GM23338 (cell line): Measurements from ENCODE around the gene SPATA9. TPM values are rescaled to one million over a fixed set of nuclear protein-coding genes. Genes with fewer than 3 reads are reported as not detected.

Source experiments
- ATAC-seq: fragments of 200-7000 bp; cut with Tn5 transposase; 3 replicates; pipeline ENCODE4 v1.9.1; 2020
- DNase-seq: peaks from one replicate; pipeline ENCODE4 v3.0.0-alpha.2; 2015; ENCODE audit warnings: low spot score
- H2AFZ ChIP-seq: fragments of 200-600 bp; sonication (generic); 2 replicates; pipeline ENCODE4 v1.8.0; 2016; ENCODE audit warnings: antibody characterized with exemption, mild to moderate bottlenecking, moderate library complexity
- H3F3A ChIP-seq: fragments of 200-600 bp; sonication (generic); replicated peaks from 2 replicates; pipeline ENCODE4 v1.8.0; 2017; ENCODE audit warnings: antibody characterized with exemption, mixed run types, low read depth
- H3K27ac ChIP-seq: fragments of 200-600 bp; sonication (generic); 2 replicates; pipeline ENCODE4 v1.6.1; 2016; ENCODE audit warnings: low read depth
- H3K27me3 ChIP-seq: fragments of 200-600 bp; sonication (generic); 2 replicates; pipeline ENCODE4 v1.8.0; 2016; ENCODE audit warnings: mild to moderate bottlenecking, mixed run types, moderate library complexity; ENCODE audit not compliant: insufficient read depth
- H3K36me3 ChIP-seq: fragments of 200-600 bp; sonication (generic); 2 replicates; pipeline ENCODE4 v1.8.0; 2016; ENCODE audit warnings: mild to moderate bottlenecking; ENCODE audit not compliant: insufficient read depth
- H3K4me1 ChIP-seq: fragments of 200-600 bp; sonication (generic); 2 replicates; pipeline ENCODE4 v1.8.0; 2016; ENCODE audit warnings: mild to moderate bottlenecking, moderate library complexity; ENCODE audit not compliant: insufficient read depth
- H3K4me2 ChIP-seq: fragments of 200-600 bp; sonication (generic); 2 replicates; pipeline ENCODE4 v1.7.1; 2017; ENCODE audit warnings: mixed run types
- H3K4me3 ChIP-seq: fragments of 200-600 bp; sonication (generic); 2 replicates; pipeline ENCODE4 v1.6.1; 2016; ENCODE audit warnings: mixed run types
- H3K79me2 ChIP-seq: fragments of 200-600 bp; sonication (generic); replicated peaks from 2 replicates; pipeline ENCODE4 v1.8.0; 2017; ENCODE audit warnings: mild to moderate bottlenecking; ENCODE audit not compliant: insufficient read depth
- H3K9me2 ChIP-seq: fragments of 200-600 bp; sonication (generic); 2 replicates; pipeline ENCODE4 v1.8.0; 2017; ENCODE audit not compliant: insufficient read depth
- H4K20me1 ChIP-seq: fragments of 200-600 bp; sonication (generic); replicated peaks from 2 replicates; pipeline ENCODE4 v1.8.0; 2017; ENCODE audit warnings: mild to moderate bottlenecking; ENCODE audit not compliant: insufficient read depth
- H3K27ac Mint-ChIP-seq: 2 replicates; pipeline ENCODE4 v1.8.0; 2020; ENCODE audit warnings: inconsistent platforms, mild to moderate bottlenecking, moderate library complexity, mixed read lengths
- H3K27me3 Mint-ChIP-seq: 3 replicates; pipeline ENCODE4 v1.8.0; 2022; ENCODE audit warnings: low read depth, mild to moderate bottlenecking, moderate library complexity, mixed read lengths, inconsistent platforms; ENCODE audit not compliant: insufficient read depth, poor library complexity
- H3K36me3 Mint-ChIP-seq: 3 replicates; pipeline ENCODE4 v1.8.0; 2021; ENCODE audit warnings: low read depth, mild to moderate bottlenecking, inconsistent platforms, moderate library complexity, mixed read lengths
- H3K4me1 Mint-ChIP-seq: 3 replicates; pipeline ENCODE4 v1.8.0; 2020; ENCODE audit warnings: mild to moderate bottlenecking, inconsistent platforms, mixed read lengths
- H3K4me3 Mint-ChIP-seq: 3 replicates; pipeline ENCODE4 v1.8.0; 2021; ENCODE audit warnings: moderate library complexity, mild to moderate bottlenecking, inconsistent platforms, mixed read lengths
- H3K9me3 Mint-ChIP-seq: 3 replicates; pipeline ENCODE4 v1.8.0; 2020; ENCODE audit warnings: moderate library complexity, mild to moderate bottlenecking, inconsistent platforms, mixed read lengths
- CTCF ChIP-seq, 2 experiments: fragments of 200-600 bp in 1 of 2; sonication (generic) in 1 of 2; conservative IDR thresholded peaks; 2 replicates each; pipeline versions ENCODE4 v1.5.1 to v1.6.1; 2016 to 2017; ENCODE audit warnings: antibody characterized with exemption in 2 of 2, low read depth in 2 of 2, mild to moderate bottlenecking in 2 of 2, moderate library complexity in 1 of 2
- ETS1 ChIP-seq: IDR thresholded peaks from 2 replicates; pipeline ENCODE4 v1.6.1; 2016; ENCODE audit warnings: antibody characterized with exemption
- EZH2phosphoT487 ChIP-seq: fragments of 200-600 bp; sonication (generic); IDR thresholded peaks from one replicate; pipeline ENCODE4 v1.8.1; 2018; ENCODE audit warnings: antibody characterized with exemption; ENCODE audit not compliant: unreplicated experiment
- JUNB ChIP-seq: IDR thresholded peaks from one replicate; pipeline ENCODE4 v1.6.1; 2016; ENCODE audit warnings: antibody characterized with exemption; ENCODE audit not compliant: unreplicated experiment
- NANOG ChIP-seq: IDR thresholded peaks from 2 replicates; pipeline ENCODE4 v1.6.1; 2016; ENCODE audit warnings: antibody characterized with exemption, borderline replicate concordance
- POLR2AphosphoS5 ChIP-seq: IDR thresholded peaks from 2 replicates; pipeline ENCODE4 v1.6.1; 2016; ENCODE audit warnings: antibody characterized with exemption, low read depth
- REST ChIP-seq: IDR thresholded peaks from one replicate; pipeline ENCODE4 v1.6.1; 2018; ENCODE audit warnings: antibody characterized with exemption; ENCODE audit not compliant: unreplicated experiment
- ZNF331 ChIP-seq: fragments of 250-450 bp; sonication (Bioruptor Pico); IDR thresholded peaks from 2 replicates; pipeline ENCODE4 v1.5.0; 2020; ENCODE audit warnings: low read depth, mild to moderate bottlenecking, moderate library complexity
- ZNF462 ChIP-seq: fragments of 250-450 bp; sonication (Bioruptor Pico); IDR thresholded peaks from 2 replicates; pipeline ENCODE4 v1.5.0; 2020; ENCODE audit warnings: mild to moderate bottlenecking, moderate library complexity
- polyA plus RNA-seq: library from polyadenylated mRNA; unstranded; fragments of >200 nt; fragmentation: Nextera tagmentation; extraction: Ambion mirVana; gene quantifications from 2 replicates; pipeline ENCODE4 v1.2.1, GENCODE V29; 2016
- total RNA-seq: library from RNA; depleted of rRNA; stranded (reverse); fragments of >200 nt; shearing (Covaris generic); gene quantifications from 2 replicates; pipeline ENCODE4 v1.2.3, GENCODE V29; 2014

The SPATA9 gene
- total and polyA plus RNA-seq, 2 experiments from 2014 or later: not detected

GRCh38 chr5:95697781-95698681 lies 15.2 kb upstream of the SPATA9 start (continued):
- TF ChIP-seq REST: no peak
- no peak for TF ChIP-seq ETS1
- TF ChIP-seq POLR2AphosphoS5: no peak

- H3K27me3 Mint-ChIP-seq: peaks cover 2% of the 10 kb centered on the region
- Histone ChIP-seq H3K79me2 (no peaks in the 10 kb centered on the region), H3K27me3 (no peaks in the 10 kb centered on the region), H4K20me1 (no peaks in the 10 kb centered on the region), H3K9me2 (no peaks in the 10 kb centered on the region), H3K4me1 (no peaks in the 10 kb centered on the region), H3K4me3 (no peak overlapping the region), H3K27ac (no peak overlapping the region), H2AFZ (no peak overlapping the region), H3F3A (no peaks in the 10 kb centered on the region), H3K4me2 (no peak overlapping the region), H3K36me3 (no peaks in the 10 kb centered on the region)
- no peak overlapping the region for H3K27ac Mint-ChIP-seq
- H3K4me3 Mint-ChIP-seq: no peak overlapping the region
- H3K9me3 Mint-ChIP-seq: peaks cover 3% of the 10 kb centered on the region; the same call in 1 of the 3 replicates
- no peaks in the 10 kb centered on the region for H3K4me1 Mint-ChIP-seq
- DNase-seq: no peak
- ATAC-seq: no peak
- TF ChIP-seq CTCF (conservative IDR thresholded peaks at IDR 0.05; ENCODE audit: low read depth in 2 of 2) (no peak), ZNF462 (no peak), EZH2phosphoT487 (no peak), ETS1 (no peak), ZNF331 (CRISPR knock-in tag) (no peak), NANOG (no peak), JUNB (no peak)
- no peaks in the 10 kb centered on the region for H3K36me3 Mint-ChIP-seq
These were observed 7.5 kb upstream of the SPATA9 start for GRCh38 chr5:95690333-95690732.
